HK-2 (cell line): ENCODE data around the gene MANF.

Experiments
- DNase-seq: peaks from one replicate; pipeline ENCODE4 v3.0.0-alpha.2; 2018; ENCODE audit not compliant: unreplicated experiment

Gene MANF

GRCh38 chr3:51390246-51391074 is 5.4 kb downstream of the MANF start:
- DNase-seq: no peak

DNA sequence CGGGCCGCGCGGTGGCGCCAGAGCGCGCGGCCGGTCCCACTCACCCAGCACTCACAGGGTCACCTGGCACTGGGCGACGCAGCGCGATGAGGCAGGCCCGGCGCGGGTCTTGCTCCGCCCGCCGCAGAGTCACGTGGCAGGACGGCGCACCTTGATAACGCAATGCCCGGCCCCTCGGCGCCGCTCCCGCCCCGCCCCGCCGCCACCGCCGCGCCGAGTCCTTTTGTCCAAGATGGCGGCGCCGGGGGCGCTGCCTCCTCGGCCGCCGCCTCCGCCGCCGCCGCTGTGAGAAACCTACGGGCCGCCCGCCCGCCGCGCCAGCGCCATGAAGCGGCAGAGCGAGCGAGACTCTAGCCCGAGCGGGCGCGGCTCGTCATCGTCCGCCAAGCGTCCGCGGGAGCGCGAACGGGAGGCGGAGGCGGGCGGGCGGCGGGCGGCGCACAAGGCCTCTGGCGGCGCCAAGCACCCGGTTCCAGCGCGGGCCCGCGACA is 6.0 kb downstream of the MANF start, which contains the start of gene RBM15B:
RBM15B (plus strand) TSS at position 211 of the 491 bp plus-strand sequence; CDS start at position 326, 115 bp downstream.
- DNase-seq: peak; percentile 95

DNA sequence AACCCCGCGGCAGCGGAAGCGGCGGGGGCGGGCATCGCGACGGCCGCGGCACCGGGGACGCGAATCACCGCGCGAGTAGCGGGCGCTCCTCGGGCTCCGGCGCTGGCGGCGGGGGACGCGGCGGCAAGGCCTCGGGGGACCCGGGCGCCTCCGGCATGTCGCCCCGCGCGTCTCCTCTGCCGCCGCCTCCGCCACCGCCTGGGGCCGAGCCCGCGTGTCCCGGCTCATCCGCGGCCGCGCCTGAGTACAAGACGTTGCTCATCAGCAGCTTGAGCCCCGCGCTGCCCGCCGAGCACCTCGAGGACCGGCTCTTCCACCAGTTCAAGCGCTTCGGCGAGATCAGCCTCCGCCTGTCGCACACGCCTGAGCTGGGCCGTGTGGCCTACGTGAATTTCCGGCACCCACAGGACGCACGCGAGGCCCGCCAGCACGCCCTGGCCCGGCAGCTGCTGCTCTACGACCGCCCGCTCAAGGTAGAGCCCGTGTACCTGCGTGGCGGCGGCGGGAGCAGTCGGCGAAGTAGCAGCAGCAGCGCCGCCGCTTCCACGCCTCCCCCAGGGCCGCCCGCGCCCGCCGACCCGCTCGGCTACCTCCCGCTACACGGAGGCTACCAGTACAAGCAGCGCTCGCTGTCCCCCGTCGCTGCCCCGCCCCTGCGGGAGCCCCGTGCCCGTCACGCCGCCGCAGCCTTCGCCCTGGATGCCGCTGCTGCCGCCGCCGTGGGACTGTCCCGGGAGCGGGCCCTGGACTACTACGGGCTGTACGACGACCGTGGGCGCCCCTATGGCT is 6.7 kb downstream of the MANF start:
- peak; percentile 28 for DNase-seq

GRCh38 chr3:51392355-51393133 is 7.5 kb downstream of the MANF start:
- DNase-seq: no peak

- no peak for DNase-seq
Measured at GRCh38 chr3:51393134-51393495, 8.0 kb downstream of the MANF start.

- DNase-seq: no peak
Measured at GRCh38 chr3:51393564-51393963, 8.5 kb downstream of the MANF start.

- DNase-seq: no peak
Measured at GRCh38 chr3:51394541-51394940, 9.4 kb downstream of the MANF start.

DNA sequence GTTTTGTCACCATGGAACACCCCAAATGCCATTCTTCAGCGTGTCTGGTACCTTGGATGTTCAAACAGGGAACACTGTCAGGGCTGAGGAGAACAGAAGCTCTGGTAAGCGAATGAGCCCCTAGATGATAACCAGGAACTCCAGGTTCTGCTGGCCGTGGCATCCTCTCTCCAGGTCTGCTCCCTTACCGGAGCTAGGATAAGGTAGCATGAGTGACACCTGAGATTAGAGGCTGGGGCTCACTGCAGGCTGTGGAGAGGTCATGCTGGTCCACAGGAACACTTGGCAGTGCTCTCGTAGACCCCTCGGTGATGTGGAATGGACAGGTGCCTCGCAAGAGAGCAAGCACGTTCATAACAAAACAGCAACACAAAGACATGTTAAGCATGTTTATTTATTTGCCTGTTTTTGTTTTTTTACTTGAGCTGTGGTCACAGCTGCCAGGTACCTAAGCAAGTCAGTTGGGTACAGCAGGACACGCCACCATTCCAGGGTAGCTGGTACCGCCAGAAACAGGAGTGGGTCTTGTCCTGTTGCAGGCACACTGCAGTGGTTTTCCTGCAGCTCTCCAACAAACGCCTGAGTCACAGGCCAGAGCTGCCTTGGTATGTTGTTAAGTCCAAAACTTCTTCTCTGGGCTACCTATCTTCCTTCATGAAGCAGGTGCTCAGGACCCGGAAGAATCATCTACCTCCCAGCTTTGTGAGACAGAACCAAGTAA is 10.6 kb downstream of the MANF start:
- no peak for DNase-seq

DNA sequence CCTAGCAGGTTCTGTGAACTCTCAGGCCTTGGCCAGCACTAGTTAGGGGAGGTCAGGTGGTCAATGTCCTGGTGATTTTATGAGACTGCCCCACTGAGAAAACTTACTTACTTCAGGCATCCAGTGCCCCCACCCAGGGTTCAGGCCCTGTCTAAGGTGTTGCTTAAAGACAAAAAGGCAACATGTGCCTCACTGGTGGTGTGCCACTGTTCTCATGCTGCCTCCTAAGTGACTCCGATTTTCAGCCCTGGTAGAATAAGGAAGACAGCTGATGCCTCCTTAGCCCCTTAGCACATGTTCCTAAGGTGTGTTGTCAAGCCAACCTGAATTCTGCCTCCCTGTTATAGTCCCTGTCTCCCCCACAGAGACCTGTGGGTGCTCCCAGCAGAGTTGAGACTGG is 11.3 kb downstream of the MANF start:
- DNase-seq: no peak

DNA sequence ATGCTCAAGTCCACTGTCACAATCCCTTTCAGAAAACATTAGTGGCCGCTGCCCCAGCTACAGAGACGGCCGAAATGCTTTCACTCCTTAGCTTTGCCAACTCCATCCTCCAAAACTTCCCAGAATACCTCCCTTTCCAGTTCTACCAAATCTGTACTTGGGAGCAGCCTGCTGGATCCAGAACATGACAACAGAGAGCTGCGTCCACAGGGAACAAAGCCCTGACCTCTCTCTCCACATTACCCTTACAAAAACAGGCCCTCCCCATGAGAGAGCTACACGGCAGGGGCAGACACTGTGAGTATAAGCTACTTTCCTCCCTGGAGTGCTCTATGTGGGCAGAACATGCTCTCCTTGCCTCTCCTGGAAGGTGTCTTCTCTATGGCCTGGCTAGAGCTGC is 12.3 kb downstream of the MANF start:
- DNase-seq: no peak

DNA sequence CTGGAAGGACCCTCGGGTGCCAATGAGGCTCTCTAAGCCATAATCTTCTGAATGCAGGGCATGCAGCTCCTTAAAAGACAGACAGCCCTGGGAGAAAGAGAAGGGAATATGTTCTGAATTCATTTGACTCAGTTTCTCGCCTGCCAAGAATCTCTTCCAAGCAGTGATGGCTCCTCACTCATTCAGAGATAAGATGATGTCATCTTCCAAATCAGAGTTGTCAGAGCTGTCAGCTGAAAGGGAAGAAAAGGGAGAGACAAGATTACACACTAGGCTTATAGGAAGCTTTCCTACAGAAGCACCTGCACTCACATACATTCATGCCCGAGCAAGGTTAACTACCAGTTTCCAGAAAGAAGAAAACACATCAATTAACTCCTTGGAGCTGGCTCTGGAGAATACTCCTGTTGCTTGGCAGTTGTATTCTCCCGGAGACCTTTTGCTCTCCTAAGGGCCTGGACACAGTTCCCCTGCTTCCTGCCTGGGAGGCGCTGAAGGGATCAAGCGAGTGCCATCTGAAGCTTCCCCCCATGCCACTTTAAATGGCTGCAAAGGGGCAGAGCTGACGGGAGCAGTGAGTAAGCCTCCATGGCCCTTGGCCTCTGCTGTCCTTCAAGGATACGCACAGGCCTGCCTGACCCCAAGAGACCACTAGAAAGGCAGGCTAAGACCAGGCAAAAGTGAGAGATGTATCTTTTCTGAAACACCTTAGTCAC is 13.7 kb downstream of the MANF start:
- DNase-seq: no peak

DNA sequence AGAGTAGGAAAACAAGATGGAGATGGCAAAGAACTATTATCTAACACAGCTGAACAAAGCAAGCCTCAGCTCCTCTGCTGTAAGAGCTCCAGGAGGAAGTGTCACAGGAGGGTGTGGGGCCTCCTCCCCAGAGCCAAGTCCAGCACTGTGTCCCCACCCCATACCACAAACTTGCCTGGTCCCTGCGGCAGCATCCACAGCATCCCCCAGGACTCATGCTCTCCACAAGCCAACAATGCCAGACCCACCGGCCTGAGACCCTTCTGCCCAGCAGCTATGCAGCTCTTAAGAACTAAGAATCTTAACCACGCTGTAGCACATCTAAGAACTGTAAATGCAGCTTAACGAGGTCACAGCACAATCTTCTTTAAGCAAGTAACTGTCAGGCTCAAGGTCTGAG is 15.1 kb downstream of the MANF start:
- no peak for DNase-seq

DNA sequence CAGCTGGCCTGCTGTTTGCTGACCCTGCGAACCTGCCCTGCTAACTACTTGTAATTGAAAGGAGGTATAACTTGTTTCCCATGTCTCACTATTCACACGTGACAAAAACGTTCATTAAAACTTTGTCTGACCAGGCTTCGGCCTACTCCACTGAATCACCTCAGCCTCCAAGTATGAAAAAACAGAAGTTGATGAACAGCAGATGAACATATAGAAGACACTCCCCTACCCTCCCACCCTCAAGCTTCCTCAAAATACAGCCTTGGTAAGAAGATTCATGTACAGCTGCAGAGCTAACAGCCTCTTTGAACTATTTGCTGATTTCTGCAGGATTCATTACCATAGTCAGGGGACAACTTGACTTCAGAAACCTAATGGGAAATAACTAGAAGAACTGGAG is 16.6 kb downstream of the MANF start:
- DNase-seq: no peak

- no peak for DNase-seq
Measured at GRCh38 chr3:51403675-51404074, 18.6 kb downstream of the MANF start.

DNA sequence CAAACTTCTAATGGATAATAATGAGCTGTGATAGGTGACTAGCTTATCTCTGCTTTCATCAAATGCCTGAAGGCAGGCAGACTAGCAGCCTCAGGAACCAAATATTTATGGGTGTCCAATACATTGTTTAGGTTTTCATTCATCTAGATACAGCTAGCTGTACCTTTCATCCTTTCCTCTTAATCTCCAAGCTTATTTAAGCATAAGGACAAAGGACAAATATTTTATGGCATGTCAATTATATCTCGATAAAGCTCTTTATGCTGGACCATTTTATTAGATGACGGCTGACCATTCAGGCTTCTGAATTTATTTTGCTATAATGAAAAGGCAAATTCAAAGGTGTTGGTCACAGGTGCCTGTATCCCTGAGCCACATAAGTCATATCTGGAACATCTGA is 22.9 kb downstream of the MANF start:
- no peak for DNase-seq

DNA sequence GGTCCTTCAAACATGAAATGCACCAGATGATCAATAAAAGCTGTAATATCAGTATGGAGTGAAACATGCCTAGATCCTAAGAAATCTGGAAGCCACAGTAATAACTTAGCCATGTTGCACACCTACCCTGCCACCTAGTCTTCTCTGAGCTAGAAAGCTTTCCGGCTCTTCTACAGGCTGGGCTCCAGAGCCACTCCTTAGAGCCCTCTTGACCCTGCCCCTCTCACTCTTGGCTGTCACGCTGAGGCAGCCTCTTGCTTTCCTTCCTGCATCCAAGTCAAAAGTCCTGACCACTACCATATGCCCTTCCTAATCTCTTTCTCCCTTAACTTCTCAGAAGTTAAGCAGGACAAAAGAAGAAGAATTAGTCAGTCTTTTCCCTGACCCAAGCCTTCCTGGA is 23.7 kb downstream of the MANF start:
- no peak for DNase-seq

- no peak for DNase-seq
Measured at GRCh38 chr3:51422211-51422610, 37.1 kb downstream of the MANF start.

DNA sequence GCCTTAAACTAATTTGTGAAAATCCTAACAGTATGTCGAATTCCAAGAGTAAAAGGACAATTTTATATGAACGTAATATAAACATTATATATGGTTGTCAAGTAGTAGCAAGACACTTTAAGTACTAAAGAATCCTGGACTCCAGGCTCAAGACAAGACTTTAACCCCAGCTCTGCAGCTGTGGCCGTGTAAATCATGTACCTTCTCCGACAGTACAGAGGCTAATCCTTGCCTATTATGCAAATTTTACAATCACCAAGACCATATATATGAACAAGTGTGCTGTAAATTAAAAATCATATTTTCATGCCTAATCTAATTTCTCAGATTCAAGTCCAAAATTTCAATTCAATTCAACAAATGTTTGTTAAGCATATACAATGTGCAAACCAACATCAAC is 41.8 kb downstream of the MANF start:
- DNase-seq: no peak

DNA sequence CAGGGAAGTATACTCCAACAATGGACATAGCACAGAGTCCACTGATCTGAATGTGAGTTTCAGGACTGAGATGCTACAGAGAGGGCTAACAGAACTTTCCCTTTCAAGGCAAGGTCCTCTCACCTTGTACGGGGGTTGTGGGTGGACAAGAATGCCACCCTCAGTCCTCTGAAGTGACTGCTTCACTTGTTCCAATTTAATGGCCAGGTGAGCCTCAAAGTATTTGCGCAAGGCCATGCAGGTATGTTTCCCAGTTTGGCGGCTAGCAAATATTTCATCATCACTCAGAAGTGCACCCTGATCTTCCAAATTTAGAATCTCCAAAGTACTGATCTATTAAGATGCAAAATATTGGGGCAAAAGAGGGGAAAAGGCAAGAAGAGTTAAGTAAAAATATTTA is 44.0 kb downstream of the MANF start:
- no peak for DNase-seq

DNA sequence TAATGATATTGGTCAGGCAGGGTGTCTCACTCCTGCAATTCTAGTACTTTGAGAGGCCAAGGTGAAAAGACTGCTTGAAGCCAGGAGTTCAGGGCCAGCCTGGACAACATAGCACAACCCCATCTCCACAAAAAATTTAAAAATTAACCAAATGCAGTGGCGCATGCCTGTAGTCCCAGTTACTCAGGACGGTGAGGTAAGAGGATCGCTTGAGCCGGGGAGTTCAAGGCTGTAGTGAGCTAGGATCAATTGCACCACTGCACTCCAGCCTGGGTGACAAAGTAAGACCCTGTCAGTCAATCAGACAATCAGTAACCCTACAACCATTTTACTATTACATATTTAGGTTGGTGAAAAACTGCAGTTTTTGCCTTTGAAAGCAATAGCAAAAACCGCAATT is 49.0 kb downstream of the MANF start:
- no peak for DNase-seq
